ENCODE data around the gene NR2C1.
"Not testable (repeated sequence)": the region's sequence is repeated elsewhere in the genome, so short reads cannot be mapped to it uniquely, and the experiment has no call there.

Gene NR2C1

GRCh38 chr12:95100264-95101190 lies 27.1 kb upstream of the NR2C1 start:
- in situ Hi-C loops (cut with MboI; ENCODE audit: low sequenced_read_pairs, unreplicated experiment) = no loop called here
- TF ChIP-seq CTCF (IDR thresholded peaks at IDR 0.05; ENCODE audit: borderline replicate concordance, control extremely low read depth, extremely low read depth, insufficient read depth, missing control alignments) = no peak
- DNase-seq (ENCODE audit: low spot score) = no peak

- TF ChIP-seq CTCF (IDR thresholded peaks at IDR 0.05; ENCODE audit: borderline replicate concordance, control extremely low read depth, extremely low read depth, insufficient read depth, missing control alignments) = no peak
- DNase-seq (ENCODE audit: low spot score) = no peak
- in situ Hi-C loops (cut with MboI; ENCODE audit: low sequenced_read_pairs, unreplicated experiment) = no loop called here
Measured at GRCh38 chr12:95099270-95099790, 25.9 kb upstream of the NR2C1 start.

GRCh38 chr12:95096852-95097251 lies 23.4 kb upstream of the NR2C1 start:
- DNase-seq (ENCODE audit: low spot score) = no peak
- in situ Hi-C loops (cut with MboI; ENCODE audit: low sequenced_read_pairs, unreplicated experiment) = no loop called here
- TF ChIP-seq CTCF (IDR thresholded peaks at IDR 0.05; ENCODE audit: borderline replicate concordance, control extremely low read depth, extremely low read depth, insufficient read depth, missing control alignments) = no peak

- DNase-seq (ENCODE audit: low spot score) = no peak
- TF ChIP-seq CTCF (IDR thresholded peaks at IDR 0.05; ENCODE audit: borderline replicate concordance, control extremely low read depth, extremely low read depth, insufficient read depth, missing control alignments) = no peak
- in situ Hi-C loops (cut with MboI; ENCODE audit: low sequenced_read_pairs, unreplicated experiment) = no loop called here
Measured at GRCh38 chr12:95096378-95096777, 23.0 kb upstream of the NR2C1 start.

GRCh38 chr12:95095866-95096265 lies 22.4 kb upstream of the NR2C1 start:
- DNase-seq (ENCODE audit: low spot score); in situ Hi-C loops (cut with MboI; ENCODE audit: low sequenced_read_pairs, unreplicated experiment): not testable (repeated sequence)

- TF ChIP-seq CTCF (IDR thresholded peaks at IDR 0.05; ENCODE audit: borderline replicate concordance, control extremely low read depth, extremely low read depth, insufficient read depth, missing control alignments) = no peak
- in situ Hi-C loops (cut with MboI; ENCODE audit: low sequenced_read_pairs, unreplicated experiment) = no loop called here
- no peak for DNase-seq (ENCODE audit: low spot score)
Measured at GRCh38 chr12:95089462-95089861, 16.0 kb upstream of the NR2C1 start.

GRCh38 chr12:95088379-95088778 lies 15.0 kb upstream of the NR2C1 start:
- in situ Hi-C loops (cut with MboI; ENCODE audit: low sequenced_read_pairs, unreplicated experiment) = no loop called here
- no peak for TF ChIP-seq CTCF (IDR thresholded peaks at IDR 0.05; ENCODE audit: borderline replicate concordance, control extremely low read depth, extremely low read depth, insufficient read depth, missing control alignments)
- peak; percentile 41 for DNase-seq (ENCODE audit: low spot score)
